ENCODE results near the gene SMURF2. TPM values are rescaled to one million over a fixed set of nuclear protein-coding genes. Genes with fewer than 3 reads are reported as not detected.
"Not testable (repeated sequence)": the region's sequence is repeated elsewhere in the genome, so short reads cannot be mapped to it uniquely, and the experiment has no call there.

Gene SMURF2
- 45.6 and 50.8 TPM in 2 replicates for total RNA-seq (2014; rRNA removed; shearing (Covaris generic))

DNA sequence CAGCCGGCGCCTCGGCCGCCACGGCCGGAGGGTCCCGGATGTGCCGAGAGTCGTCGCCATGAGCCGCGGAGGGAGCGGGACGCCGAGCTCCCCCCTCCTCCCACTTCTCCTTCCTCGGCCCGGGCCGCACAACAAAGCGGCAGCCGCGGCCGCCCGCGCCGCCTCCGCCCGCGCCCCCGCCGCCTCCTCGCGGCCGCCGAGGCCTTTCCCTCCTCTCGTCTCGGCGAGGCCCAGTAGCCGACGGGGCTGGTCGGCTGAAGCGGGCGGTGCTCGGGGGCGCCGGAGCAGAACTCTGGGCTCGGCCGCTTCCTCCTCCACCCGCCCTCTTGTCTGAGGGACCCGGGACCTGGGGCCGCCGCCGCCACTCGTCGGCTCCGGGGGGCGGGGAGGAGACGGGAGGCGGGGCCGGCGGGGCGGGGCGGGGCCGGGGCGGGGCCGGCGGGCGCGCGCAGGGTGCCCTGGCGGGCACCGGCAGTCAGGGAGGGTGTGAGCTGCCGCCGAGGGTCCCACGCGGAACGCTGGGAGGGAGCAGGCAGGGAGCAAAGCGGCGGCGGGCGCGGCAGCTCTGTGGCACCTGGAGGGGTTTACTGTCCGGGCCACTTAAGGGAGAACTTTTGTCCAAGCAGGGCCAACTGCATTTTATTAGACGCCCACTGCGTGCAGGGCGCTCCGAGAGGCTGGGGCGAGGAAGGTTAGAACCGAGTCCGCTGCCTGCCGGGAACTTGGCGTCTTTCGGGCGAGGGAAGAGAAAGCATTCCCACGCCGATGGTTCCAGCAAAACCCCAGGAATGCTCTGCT lies at the start of gene SMURF2:
SMURF2 (minus strand) TSS at position 332 of the 798 bp plus-strand sequence. CDS start 427 bp downstream, outside the sequence.
- peak; percentile 49 for DNase-seq (ENCODE audit: low spot score)

DNA sequence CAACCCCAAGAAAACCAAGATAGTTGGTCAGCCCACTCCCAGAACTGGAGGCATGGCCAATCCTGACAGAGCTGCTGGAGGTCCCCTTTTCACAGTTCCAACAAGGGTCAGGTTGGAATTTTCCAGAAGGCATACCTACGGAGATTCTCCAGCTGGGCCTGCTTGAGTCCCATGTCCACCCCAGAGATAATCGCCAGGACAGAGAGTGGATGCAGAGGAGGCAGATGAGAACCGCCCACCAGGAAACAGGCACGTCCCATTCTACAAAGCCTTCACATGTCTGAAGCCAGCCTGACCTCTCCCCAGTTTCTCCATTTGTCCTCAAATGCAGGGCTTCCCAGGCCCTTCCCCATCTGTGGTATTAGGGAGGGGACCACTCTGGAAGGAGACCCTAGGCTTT lies 47.4 kb upstream of the SMURF2 start:
- peak; percentile 50 for DNase-seq (ENCODE audit: low spot score)

DNA sequence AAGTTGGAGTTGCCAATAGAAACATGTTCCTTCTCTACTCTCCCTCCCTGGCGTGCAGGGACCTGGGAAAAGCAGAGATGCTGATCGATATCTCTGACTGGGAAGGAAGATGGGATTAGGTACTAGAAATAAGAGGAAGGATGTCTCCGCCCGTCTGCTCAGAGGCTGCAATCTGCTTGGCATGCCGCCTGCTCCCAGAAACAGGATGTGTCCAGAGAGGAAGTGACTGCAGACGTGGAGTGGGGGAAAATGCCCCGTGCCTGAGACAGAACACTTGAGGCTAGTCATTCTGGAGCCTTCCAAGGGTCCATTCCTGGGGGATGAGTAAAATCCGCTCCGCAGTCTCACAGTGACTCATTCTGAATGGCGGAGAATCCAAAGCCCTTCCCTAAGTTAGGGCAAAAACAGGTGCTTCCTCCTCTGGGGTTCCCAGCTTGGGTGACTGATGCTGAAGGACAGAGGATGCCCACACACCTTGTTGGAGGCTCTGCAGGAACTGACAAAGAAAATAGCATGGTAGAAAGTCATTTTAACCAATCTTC lies 45.0 kb upstream of the SMURF2 start:
- DNase-seq (ENCODE audit: low spot score), result peak; percentile 100

DNA sequence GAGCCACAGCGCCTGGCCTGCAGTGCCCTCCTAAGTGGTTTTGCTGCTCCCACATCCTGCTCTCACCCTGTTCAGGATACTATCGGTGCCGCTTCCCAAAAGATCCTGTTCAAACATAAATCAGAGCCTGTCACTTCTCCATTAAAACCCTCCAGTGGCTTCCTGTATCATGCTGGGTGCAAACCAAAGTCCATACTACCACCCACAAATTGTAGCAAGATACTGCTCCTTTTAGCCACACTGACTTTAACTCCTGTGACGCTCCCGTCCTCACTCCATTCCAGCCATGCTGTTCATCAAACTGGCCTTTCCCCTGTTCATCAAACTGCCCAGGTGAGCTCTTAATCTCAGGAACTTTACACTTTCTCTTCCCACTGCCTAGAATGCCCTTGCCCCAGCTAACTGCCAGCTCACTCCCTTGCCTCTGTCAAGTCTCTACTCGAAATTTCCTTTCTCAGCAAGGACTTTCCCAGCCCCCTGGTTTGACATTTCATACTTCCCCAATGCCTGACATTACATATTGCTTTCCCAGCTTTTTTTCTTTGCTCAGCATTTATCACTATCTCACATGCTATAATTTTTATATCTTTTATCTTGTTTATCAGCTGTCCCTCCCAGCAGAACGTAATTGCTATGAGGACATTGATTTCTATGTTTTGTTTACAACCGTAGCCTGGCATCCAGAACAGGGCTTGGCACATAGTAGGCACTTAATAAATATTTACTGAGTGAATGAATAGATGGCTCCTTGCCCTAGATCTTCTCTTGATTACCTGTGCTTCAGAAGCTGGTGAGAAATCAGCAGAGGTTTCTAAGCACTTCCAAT lies 44.3 kb upstream of the SMURF2 start:
- DNase-seq (ENCODE audit: low spot score), result peak; percentile 99

DNA sequence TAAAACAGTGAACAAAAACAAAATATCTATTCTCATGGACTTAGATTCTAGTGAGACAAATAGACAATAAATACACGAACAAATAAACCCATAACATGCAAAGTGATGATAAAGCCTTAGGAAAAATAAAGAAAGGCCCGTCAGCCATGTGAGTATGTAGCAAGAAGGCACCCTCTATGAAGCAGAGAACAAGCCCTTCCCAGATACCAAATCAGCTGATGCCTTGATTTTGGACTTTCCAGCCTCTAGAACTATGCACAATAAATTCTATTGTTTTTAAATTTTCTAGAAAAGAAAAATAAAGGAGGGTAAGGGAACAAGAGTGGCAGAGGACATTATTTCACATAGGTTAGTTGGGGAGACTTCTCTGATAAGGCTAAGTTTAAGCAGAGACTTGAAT lies 40.7 kb upstream of the SMURF2 start:
- no peak for DNase-seq (ENCODE audit: low spot score)

DNA sequence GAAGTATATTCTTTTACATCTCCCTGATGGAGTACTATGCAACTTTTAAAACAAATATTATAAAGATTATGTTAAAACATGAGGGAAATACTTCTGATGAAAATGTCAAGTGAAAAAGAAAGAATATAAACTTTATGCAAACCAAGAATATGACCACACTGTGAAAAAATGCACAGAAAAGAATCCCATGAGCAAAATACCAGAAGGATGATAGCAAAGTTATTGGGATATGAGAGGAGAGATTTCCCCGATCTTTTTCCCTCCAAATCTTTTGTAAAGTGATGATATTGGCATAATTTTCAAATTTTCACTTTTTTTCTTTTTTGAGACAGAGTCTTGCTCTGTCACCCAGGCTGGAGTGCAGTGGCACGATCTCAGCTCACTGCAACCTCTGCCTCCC lies 36.6 kb upstream of the SMURF2 start:
- DNase-seq (ENCODE audit: low spot score), result no peak

DNA sequence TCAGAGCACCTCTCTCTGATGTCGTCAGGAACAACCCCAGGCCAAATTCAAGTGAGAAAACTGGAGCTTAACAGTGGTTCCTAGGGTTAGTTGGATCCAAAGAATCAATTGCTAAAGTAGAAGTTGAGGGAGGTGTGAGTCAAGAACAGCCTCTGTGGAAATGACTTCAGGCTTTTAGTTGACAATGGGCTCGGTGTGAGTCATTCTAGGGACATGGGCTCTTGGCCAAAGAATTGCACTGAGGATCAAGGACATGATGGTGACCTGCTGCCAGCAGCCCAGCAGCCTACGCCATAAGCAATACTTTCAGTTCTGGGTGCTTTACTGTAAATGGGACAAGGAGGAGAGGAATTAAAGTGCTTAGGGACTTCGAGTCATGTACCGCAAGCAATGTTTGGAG lies 32.1 kb upstream of the SMURF2 start:
- peak; percentile 88 for DNase-seq (ENCODE audit: low spot score)

DNA sequence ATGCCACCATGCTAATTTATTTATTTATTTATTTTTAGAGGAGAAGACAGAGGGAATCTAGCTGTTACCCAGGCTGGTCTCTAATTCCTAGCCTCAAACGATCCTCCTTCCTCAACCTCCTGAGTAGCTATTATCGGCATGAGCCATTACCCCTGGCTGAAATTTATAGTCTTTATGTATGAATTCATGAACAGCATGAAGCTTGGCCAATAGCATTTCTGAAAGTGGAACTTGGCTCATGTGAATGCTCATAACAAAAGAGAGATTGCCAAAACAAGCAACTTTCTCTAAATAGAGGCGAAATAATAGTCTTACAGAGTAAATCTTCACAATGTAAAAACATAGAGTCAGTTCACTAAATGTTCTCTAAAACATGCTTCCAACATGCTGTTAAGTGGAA lies 30.1 kb upstream of the SMURF2 start:
- no peak for DNase-seq (ENCODE audit: low spot score)

DNA sequence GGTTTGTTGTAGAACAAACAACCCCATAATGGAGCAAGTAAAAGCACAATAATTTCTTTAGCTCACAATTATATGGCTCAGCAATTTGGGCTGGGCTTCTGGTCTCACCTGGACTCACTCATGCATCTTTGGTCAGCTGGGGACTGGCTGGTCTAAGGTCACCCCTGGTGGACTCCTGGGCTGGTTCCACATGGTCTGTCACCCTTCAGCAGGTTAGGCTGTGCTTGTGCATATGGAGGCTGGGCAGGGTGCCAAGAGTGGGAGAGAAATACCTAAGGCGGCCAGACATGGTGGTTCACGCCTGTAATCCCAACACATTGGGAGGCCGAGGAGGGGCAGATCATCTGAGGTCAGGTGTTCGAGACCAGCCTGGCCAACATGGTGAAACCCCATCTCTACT lies 27.0 kb upstream of the SMURF2 start:
- no peak for DNase-seq (ENCODE audit: low spot score)

DNA sequence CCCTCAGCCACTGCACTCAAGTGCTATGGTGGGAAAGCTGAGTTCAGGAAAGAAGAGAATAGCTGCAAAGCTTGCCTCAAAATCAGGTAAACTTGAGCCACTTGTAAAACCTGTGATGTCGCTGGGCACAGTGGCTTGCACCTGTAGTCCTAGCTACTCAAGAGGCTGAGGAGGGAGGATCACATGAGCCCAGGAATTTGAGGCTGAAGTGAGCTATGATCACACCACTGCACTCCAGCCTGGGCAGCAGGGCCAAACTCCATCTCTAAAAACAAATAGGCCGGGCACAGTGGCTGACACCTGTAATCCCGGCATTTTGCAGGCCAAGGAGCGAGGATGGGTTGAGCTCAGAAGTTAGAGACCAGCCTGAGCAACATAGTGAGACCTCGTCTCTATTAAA lies 26.4 kb upstream of the SMURF2 start:
- DNase-seq (ENCODE audit: low spot score), result no peak

DNA sequence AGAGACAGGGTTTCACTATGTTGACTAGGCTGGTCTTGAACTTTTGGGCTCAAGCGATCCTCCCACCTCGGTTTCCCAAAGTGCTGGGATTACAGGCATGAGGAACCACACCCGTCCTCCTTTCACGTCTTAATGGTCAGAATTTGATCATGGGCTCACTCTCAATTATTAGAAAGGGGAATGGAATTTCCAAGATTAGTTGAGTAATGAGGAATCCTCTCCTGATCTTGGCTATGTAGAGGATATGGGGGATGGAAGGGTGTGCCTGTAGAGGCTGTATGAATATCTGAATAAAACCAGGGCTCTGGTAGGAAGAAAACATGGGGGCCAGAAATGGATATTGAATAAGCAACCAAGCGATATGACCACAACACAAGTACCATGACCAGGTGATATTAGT lies 25.9 kb upstream of the SMURF2 start:
- DNase-seq (ENCODE audit: low spot score), result no peak

DNA sequence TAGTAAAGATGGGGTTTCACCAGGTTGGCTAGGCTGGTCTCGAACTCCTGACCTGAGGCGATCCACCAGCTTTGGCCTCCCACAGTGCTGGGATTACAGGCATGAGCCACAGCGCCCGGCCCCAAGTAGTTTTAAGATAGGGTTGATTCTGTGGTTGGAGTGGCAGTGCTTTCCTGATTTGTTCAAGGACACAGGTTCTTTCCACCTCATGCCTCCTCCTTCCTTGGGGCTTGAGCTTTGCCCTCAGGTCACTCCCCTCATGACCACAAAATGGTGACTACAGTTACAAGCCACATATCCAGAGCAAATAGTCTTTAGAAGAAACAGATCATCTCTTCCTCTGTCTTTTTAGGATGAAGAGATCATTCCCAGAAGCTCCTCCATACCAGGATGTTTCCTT lies 25.3 kb upstream of the SMURF2 start:
- no peak for DNase-seq (ENCODE audit: low spot score)

DNA sequence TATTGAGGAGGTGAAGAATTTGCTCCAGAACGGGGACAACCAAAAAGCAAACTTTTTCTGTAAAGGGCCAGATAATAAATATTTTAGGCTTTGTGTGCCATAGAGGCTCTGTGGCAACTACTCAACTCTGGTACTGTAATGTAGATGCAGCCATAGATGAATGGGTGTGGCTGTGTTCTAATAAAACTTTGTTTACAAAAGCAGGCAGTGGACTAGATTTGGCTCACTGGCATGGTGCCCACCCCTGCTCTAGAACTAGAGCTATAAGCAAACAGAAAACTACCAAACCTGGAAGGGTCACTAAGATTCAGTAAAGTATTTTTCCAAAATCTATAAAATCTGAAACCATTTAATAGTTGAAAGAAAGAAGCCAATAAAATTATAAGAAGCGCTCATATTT lies 24.6 kb upstream of the SMURF2 start:
- DNase-seq (ENCODE audit: low spot score), result no peak

DNA sequence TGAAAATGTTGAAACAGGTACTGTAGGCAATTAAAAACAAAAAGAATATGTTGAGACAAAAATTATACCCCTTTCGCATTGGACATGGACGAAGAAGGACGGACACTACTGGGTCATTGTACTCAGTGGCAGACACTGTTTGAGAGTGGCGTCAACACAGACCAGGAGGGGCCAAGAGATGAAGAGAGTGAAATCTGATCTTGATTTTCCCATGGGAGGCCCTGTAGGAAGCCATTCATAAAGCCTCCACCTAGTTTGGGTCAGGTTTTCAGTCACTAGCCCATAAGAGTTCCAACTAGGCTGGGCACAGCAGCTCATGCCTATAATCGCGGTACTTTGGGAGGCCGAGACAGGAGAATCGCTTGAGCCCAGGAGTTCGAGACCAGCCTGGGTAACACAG lies 23.6 kb upstream of the SMURF2 start:
- DNase-seq (ENCODE audit: low spot score), result no peak

DNA sequence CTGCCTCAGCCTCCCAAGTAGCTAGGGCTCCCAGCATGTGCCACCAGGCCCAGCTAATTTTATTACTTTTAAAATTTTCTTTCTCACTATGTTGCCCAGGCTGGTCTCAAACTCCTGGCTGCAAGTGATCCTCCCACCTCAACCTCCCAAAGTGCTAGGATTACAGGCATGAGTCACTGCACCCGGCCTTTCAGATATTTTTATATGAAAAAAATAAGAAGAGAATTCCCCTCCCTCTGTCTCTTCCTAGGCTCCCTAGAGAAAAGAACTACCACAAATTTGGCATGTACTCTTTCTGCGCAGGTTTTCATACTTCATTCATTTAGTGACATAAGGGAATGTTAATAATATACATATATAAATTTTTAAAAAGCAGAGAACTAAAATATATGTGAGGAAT lies 21.7 kb upstream of the SMURF2 start:
- DNase-seq (ENCODE audit: low spot score), result peak; percentile 39

DNA sequence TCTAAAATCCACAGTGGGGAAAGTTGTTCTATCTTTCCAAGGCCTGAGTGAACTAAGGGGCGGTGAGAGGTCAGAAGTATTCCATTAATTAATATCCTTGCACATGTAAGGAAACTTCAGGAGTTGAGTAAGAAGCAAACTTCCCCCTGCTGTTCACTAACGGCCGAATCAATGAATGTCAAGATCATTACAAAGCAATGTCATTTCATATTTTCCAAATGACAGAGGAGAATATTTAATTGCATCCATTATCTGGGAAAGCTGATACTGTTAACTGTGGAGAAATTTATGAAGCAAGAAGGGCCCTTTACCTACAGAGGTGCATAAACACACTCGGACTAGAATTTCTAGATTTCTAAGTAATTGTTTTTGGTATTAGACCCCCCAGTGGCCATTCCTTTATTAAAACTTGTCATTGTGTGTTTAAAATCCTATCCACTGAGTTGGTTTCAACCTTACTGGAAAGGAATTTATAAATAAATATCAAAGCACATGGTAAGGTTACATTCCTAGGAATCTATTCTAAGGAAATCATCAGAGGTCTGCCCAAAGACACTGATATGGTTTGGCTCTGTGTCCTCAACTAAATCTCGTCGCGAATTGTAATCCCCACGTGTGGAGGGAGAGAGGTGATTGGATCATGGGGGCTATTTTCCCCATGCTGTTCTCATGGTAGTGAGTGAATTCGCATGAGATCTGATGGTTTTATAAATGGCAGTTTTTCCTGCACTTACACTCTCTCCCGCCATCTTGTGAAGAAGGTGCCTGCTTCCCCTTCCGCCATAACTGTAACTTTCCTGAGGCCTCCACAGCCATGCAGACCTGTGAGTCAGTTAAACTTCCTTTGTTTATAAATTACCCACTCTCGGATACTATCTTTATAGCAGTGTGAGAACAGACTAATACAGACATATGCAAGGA lies 20.4 kb upstream of the SMURF2 start:
- DNase-seq (ENCODE audit: low spot score), result peak; percentile 74

DNA sequence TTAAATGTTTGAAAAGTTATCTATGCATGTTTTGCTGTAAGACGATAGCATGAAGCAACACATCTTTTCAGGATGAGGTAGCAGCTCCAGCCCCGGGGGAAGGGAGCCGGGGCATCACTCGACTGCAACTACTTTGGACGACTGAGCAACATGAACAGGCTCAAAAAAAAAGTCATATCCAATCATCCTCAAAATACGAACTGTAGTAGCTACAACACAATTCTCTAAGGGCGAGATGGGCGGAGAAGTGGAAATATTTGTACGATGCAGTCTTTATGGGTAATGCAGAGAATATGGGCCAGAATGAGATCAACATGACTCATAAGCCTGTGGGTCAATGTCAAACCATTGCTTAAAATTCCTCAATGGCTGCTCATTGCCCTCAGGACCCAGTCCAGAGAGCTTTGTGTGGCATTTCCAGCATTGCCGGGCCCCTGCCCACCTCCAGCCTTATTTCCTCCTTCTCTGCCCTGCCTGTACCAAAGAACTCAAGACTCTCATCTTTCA lies 17.7 kb upstream of the SMURF2 start:
- peak; percentile 98 for DNase-seq (ENCODE audit: low spot score)

DNA sequence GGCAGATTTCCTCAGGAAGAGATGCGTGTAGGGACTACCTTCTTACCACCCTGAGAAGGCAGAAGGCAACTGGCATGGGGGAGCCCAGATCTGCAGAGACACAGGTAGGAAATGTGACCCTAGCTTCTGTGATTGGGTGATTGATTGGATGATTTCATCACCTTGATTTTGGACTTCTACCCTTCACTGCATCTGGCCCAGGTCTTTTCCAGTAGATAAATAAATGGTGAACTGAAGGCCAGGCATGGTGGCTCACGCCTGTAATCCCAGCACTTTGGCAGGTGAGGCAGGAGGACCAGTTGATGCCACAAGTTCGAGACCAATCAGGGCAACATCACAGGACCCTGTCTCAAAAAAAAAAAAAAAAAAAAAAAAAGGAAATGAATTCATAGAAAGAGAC lies 14.7 kb upstream of the SMURF2 start:
- DNase-seq (ENCODE audit: low spot score), result no peak

DNA sequence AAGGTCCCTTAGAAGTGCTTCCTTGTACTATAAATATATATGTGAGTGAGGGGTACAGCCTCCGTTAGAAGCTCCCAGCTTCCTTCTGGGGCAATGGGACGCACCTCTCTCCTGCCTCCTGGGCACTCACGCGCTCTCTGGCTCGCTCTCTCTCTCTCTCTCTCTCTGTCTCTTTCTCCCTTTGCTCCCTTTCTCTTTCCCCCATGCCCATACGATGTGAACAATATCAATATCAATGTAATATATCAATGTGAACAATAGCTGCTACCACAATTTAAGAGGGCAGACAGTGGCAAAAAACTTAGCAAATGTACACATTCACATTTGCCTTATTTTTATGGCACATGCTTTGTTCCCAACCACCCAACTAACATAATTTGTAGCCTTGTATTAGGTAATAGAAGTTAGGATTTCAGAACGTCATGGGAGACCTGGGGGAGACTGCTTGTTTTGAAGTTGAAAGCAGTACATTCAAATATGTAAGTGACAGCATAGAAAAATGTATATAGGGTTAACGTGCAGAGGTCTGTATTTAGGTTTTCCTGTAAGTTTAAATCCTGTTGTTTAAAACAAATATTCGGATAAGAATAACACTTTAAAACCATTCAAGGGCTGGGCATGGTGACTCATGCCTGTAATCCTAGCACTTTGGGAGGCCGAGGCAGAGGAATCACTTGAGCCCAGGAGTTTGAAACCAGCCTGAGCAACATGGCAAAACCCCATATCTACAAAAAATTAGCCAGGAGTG lies 8.9 kb upstream of the SMURF2 start:
- DNase-seq (ENCODE audit: low spot score), result not testable (repeated sequence)

DNA sequence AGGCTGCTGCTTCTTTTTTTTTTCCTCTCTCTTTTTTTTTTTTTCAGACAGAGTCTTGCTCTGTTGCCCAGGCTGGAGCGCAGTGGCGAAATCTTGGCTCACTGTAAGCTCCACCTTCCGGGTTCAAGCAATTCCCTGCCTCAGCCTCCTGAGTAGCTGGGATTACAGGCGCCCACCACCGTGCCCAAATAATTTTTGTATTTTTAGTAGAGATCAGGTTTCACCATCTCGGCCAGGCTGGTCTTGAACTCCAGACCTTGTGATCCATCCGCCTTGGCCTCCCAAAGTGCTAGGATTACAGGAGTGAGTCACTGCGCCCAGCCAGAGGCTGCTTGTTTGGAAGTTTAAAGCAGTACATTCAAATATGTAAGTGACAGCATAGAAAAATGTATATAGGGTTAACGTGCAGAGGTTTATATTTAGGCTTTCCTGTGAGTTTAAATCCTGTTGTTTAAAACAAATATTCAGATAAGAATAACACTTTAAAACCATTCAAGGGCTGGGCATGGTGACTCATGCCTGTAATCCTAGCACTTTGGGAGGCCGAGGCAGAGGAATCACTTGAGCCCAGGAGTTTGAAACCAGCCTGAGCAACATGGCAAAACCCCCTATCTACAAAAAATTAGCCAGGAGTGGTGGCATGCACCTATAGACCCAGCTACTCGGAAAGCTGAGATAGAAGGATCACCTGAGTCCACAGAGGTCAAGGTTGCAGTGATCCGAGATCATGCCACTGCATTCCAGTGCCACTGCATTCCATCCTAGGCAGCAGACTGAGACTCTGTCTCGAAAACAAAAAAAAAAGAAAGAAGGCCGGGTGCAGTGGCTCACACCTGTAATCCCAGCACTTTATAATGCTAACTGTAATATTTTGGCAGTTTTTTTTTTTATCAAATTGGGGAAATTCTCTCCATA lies 6.0 kb upstream of the SMURF2 start:
- peak; percentile 82 for DNase-seq (ENCODE audit: low spot score)
